PC-9 (cell line): Measurements from ENCODE around the gene PTPRC. TPM values are rescaled to one million over a fixed set of nuclear protein-coding genes. Genes with fewer than 3 reads are reported as not detected.

Experiments
- BruUV-seq: library from RNA; stranded (reverse); fragments of 400-500 nt; replicated peaks from 2 replicates; lab custom pipeline; 2021; lab: Mats Ljungman, UMichigan
- CTCF ChIA-PET: fragments of 300-600 bp; sonication (Branson Sonifier 250); formaldehyde crosslinking; loops from one replicate; lab custom pipeline; 2022; ENCODE audit warnings: antibody characterized with exemption; lab: Charles Lee
- POLR2A ChIA-PET: fragments of 300-600 bp; sonication (Branson Sonifier 250); formaldehyde crosslinking; loops from one replicate; lab custom pipeline; 2022; ENCODE audit warnings: antibody characterized with exemption; ENCODE audit not compliant: unreplicated experiment; lab: Charles Lee
- DNase-seq, 2 experiments: peaks; one replicate each; pipeline versions ENCODE4 v3.0.0 to v3.0.0-alpha.2; 2015 to 2022; ENCODE audit warnings: mixed read lengths in 1 of 2
- H2AFZ ChIP-seq: fragments of 200-600 bp; sonication (generic); 2 replicates; pipeline ENCODE4 v1.8.1; 2017; ENCODE audit warnings: antibody characterized with exemption
- H3F3A ChIP-seq: fragments of 200-600 bp; sonication (generic); 2 replicates; pipeline ENCODE4 v1.8.1; 2017; ENCODE audit warnings: antibody characterized with exemption, mild to moderate bottlenecking, low read depth; ENCODE audit not compliant: insufficient read depth
- H3K27ac ChIP-seq: fragments of 200-600 bp; sonication (generic); 2 replicates; pipeline ENCODE4 v1.6.1; 2016; ENCODE audit warnings: mixed run types
- H3K27me3 ChIP-seq: fragments of 200-600 bp; sonication (generic); 2 replicates; pipeline ENCODE4 v1.6.1; 2016; ENCODE audit warnings: low read depth, mixed run types; ENCODE audit not compliant: insufficient read depth
- H3K36me3 ChIP-seq: fragments of 200-600 bp; sonication (generic); 2 replicates; pipeline ENCODE4 v1.6.1; 2016; ENCODE audit warnings: low read depth, mixed run types
- H3K4me1 ChIP-seq: fragments of 200-600 bp; sonication (generic); replicated peaks from 2 replicates; pipeline ENCODE4 v1.6.1; 2016; ENCODE audit warnings: mixed run types; ENCODE audit not compliant: insufficient read depth
- H3K4me2 ChIP-seq: fragments of 200-600 bp; sonication (generic); 2 replicates; pipeline ENCODE4 v1.6.1; 2017; ENCODE audit warnings: mixed run types
- H3K4me3 ChIP-seq: fragments of 200-600 bp; sonication (generic); 2 replicates; pipeline ENCODE4 v1.6.1; 2016; ENCODE audit warnings: mixed run types
- H3K79me2 ChIP-seq: fragments of 200-600 bp; sonication (generic); 2 replicates; pipeline ENCODE4 v1.6.1; 2017; ENCODE audit warnings: low read depth, mixed run types
- H3K9me2 ChIP-seq: fragments of 200-600 bp; sonication (generic); 2 replicates; pipeline ENCODE4 v1.8.1; 2017; ENCODE audit warnings: mild to moderate bottlenecking; ENCODE audit not compliant: insufficient read depth
- H3K9me3 ChIP-seq: fragments of 200-600 bp; sonication (generic); 2 replicates; pipeline ENCODE4 v1.8.1; 2016; ENCODE audit warnings: low read depth; ENCODE audit not compliant: insufficient read depth
- H4K20me1 ChIP-seq: fragments of 200-600 bp; sonication (generic); 2 replicates; pipeline ENCODE4 v1.8.1; 2017; ENCODE audit not compliant: insufficient read depth
- EZH2 ChIP-seq: fragments of 200-600 bp; sonication (generic); IDR thresholded peaks from 2 replicates; pipeline ENCODE4 v1.8.0; 2017; ENCODE audit warnings: antibody characterized with exemption, low read depth
- intact Hi-C: fragments of 100-400 bp; cut with micrococcal nuclease; formaldehyde crosslinking; loops from one replicate; pipeline ENCODE4 v1.10.0; 2022; ENCODE audit not compliant: unreplicated experiment
- total RNA-seq: library from RNA; stranded (reverse); gene quantifications from 2 replicates; pipeline ENCODE4 v1.2.3, GENCODE V29; 2021
- TF ChIP-seq, protein P1 (sequence below): fragments of 200-600 bp; sonication (generic); conservative IDR thresholded peaks from 2 replicates; pipeline ENCODE4 v1.6.1; 2017; ENCODE audit warnings: mixed run types, antibody characterized with exemption, mild to moderate bottlenecking, moderate library complexity

The PTPRC gene
- total RNA-seq, 1 experiment from 2014 or later, result 0.79 TPM

DNA sequence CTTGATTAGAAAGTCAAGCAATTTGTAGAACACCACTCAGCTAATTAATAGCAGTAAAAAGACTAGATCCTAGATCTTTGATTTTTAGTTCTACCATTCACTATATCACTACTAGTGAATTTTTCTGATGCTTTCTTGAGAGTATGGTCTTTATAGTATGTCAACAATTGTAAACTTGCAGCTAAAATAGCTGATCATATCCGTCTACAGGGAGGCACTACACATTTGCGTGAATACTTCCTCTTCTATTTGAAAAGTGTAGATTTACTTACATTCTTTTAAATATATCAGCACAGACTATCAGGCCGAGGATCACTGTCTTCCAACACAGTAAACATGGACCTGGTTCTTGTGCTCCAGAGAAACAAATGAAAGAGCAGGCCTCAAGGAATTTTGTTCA, 18.6 kb upstream of the PTPRC start:
- Histone ChIP-seq H3K4me2 (no peak overlapping the region), H3K4me3 (no peak overlapping the region), H3K27ac (no peak overlapping the region), H3K4me1 (no peaks in the 10 kb centered on the region), H3F3A (no peaks in the 10 kb centered on the region), H3K9me3 (no peaks in the 10 kb centered on the region), H2AFZ (peak overlapping the region; percentile 31; the same call in 1 of the 2 replicates), H3K36me3 (no peaks in the 10 kb centered on the region), H3K27me3 (no peaks in the 10 kb centered on the region), H3K9me2 (no peaks in the 10 kb centered on the region), H4K20me1 (no peaks in the 10 kb centered on the region), H3K79me2 (no peaks in the 10 kb centered on the region)
- no TSS peak for BruUV-seq
- intact Hi-C loops, result no loop called here
- ChIA-PET POLR2A (interaction anchor here (0.6 kb wide), 1 partner anchor 65 kb away, joined by 6 read pairs; no protein-coding TSS in a partner anchor), CTCF (no interaction called here)
- TF ChIP-seq EZH2, result no peak
- TF ChIP-seq, protein P1, sequence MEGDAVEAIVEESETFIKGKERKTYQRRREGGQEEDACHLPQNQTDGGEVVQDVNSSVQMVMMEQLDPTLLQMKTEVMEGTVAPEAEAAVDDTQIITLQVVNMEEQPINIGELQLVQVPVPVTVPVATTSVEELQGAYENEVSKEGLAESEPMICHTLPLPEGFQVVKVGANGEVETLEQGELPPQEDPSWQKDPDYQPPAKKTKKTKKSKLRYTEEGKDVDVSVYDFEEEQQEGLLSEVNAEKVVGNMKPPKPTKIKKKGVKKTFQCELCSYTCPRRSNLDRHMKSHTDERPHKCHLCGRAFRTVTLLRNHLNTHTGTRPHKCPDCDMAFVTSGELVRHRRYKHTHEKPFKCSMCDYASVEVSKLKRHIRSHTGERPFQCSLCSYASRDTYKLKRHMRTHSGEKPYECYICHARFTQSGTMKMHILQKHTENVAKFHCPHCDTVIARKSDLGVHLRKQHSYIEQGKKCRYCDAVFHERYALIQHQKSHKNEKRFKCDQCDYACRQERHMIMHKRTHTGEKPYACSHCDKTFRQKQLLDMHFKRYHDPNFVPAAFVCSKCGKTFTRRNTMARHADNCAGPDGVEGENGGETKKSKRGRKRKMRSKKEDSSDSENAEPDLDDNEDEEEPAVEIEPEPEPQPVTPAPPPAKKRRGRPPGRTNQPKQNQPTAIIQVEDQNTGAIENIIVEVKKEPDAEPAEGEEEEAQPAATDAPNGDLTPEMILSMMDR, result no peak
- no peak for DNase-seq

DNA sequence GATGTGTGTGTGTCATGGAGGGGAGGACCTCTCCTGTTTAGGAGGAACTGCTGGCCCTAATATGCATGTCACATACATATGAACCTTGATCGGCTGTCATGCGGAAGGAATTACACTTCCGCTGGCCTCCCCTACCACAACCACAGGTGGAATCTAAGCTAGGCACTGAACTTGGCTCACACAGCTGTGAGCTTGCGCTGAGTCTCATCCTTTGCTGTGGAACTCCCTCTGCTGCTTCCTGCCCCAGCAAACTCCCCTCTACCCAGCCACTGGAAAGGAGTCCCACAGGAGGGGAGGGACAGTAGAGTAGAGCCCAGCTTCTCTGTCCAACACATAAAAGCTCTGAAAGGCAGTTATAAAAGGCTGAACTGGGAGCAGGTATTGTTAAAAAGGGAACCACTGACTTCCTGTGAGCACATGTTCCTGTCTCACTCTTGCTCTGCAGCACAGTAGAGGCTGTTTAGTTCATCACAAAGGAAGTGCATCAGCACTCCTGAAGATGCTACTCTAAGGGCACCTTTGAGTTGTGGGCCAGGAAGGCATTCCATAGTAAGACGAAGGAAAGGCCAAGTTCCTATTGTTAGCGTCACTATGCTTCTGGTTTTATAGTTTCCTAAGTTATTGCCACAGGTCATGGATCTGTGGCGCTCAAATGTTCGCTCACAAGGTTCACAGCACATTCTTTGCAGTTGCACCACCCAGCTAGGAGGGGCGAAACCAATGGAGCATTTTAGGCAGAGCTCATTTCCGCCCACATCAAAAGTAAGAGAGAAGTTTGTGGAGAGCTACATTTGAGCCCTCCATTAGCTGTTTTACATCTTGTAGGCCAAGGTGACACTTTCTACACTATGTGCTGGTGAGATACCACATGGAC, 17.7 kb upstream of the PTPRC start:
- Histone ChIP-seq H3K27me3 (no peaks in the 10 kb centered on the region), H3K27ac (no peak overlapping the region), H3K79me2 (no peaks in the 10 kb centered on the region), H3K4me2 (no peak overlapping the region), H3F3A (no peaks in the 10 kb centered on the region), H2AFZ (no peak overlapping the region), H3K4me3 (no peak overlapping the region), H3K36me3 (no peaks in the 10 kb centered on the region), H3K4me1 (no peaks in the 10 kb centered on the region), H4K20me1 (no peaks in the 10 kb centered on the region), H3K9me3 (no peaks in the 10 kb centered on the region), H3K9me2 (no peaks in the 10 kb centered on the region)
- intact Hi-C loops, result no loop called here
- TF ChIP-seq, protein P1, result no peak
- TF ChIP-seq EZH2, result no peak
- ChIA-PET CTCF (no interaction called here), POLR2A (no interaction called here)
- BruUV-seq, result no TSS peak
- DNase-seq, result no peak

DNA sequence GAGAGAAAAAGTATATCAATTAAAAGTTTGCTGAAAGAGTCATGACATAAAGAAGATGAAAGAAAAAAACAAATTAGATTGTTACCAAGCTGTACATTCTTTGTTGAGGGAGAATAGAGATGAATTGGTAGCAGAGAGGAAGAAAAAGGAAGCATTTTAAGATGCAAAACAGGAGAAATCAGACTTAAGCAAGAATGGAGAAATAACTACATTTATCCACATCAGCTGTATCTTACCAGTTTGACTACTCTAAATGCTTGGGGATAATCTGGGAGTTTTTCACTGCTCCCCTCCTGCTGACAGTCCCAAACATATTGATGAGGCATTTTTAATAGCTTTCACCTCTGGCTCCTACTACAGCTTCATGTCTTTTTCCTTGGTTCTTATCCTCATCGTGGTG, 16.8 kb upstream of the PTPRC start:
- no TSS peak for BruUV-seq
- CTCF ChIA-PET, result no interaction called here
- no peaks in the 10 kb centered on the region for H3K9me3 ChIP-seq

More for the DNA sequence above, 16.8 kb upstream of the PTPRC start:
- Histone ChIP-seq H3K79me2 (no peaks in the 10 kb centered on the region), H3K27me3 (no peaks in the 10 kb centered on the region), H3F3A (no peaks in the 10 kb centered on the region), H3K4me3 (no peak overlapping the region), H3K9me2 (no peaks in the 10 kb centered on the region), H2AFZ (no peak overlapping the region), H3K4me2 (no peak overlapping the region), H4K20me1 (no peaks in the 10 kb centered on the region), H3K36me3 (no peaks in the 10 kb centered on the region), H3K4me1 (no peaks in the 10 kb centered on the region), H3K27ac (no peak overlapping the region)
- intact Hi-C loops, result no loop called here
- no peak for DNase-seq
- POLR2A ChIA-PET, result interaction anchor here (0.7 kb wide), 1 partner anchor 1617 kb away, joined by 3 read pairs; no protein-coding TSS in a partner anchor
- TF ChIP-seq, protein P1, result no peak
- no peak for TF ChIP-seq EZH2
